NCI-H345 treated with DMSO at 0.1 percent for 48 hours (cell line): ENCODE measurements around the gene PLEKHN1.

Experiments
- DNase-seq: peaks from one replicate; lab custom pipeline; 2025; ENCODE audit not compliant: unreplicated experiment; lab: John Stamatoyannopoulos, UW

Gene PLEKHN1

DNA sequence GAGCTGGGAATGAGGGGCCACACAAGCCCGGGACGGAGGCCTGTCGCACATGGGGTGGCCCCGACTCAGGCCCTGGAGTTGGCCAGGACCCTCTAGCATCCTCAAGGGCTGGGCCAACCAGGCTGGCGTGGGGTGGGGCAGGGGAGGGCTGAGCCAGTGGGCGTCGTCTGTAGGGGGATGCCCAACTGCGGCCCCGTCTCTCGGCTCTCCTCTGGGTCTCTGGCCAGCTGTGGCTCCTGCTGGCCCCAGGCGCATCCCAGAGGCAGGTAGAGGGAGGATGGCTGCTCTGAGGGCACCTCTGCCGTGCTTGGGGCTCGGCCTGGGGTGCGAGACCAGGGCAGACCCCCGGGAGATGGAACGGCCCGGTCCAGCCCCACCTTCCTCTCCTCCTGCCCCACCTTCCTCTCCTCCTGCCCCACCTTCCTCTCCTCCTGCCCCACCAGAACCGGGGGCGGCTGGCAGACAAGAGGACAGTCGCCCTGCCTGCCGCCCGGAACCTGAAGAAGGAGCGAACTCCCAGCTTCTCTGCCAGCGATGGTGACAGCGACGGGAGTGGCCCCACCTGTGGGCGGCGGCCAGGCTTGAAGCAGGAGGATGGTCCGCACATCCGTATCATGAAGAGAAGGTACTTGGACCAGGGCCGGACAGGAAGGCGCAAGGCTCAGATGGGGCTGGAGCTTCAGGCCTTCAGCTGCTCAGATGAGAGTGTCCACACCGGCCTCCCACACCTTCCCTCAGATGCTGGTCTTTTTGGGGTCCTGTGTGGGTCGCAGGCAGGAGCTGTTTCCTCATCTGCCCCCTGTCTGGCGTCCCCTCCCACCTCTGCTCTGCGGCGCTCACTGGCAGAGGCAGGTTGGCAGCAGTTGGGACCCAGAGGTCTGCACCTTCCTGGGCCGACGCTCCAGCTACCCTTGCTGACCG, 36.3 kb upstream of the PLEKHN1 start:
- no peak for DNase-seq

GRCh38 chr1:930633-931138, 35.6 kb upstream of the PLEKHN1 start:
- DNase-seq: no peak

- DNase-seq: no peak
Observed at GRCh38 chr1:931380-932172, 34.7 kb upstream of the PLEKHN1 start.

DNA sequence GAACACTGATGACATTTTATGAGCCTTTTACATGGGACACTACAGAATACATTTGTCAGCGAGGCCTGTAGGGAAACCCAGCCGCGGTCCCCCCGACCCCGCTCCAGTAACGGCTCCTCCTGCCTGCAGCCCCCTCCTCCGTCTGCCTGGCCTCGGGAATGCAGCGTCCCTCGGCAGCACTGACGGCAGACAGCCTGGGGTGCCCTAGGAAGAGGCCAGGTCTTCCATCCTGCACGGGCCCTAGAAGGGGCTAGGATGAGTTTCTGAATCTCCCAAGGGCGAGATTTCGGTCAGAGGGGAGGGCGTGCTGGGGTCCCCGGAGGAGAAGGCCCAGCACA, 34.1 kb upstream of the PLEKHN1 start:
- no peak for DNase-seq

DNA sequence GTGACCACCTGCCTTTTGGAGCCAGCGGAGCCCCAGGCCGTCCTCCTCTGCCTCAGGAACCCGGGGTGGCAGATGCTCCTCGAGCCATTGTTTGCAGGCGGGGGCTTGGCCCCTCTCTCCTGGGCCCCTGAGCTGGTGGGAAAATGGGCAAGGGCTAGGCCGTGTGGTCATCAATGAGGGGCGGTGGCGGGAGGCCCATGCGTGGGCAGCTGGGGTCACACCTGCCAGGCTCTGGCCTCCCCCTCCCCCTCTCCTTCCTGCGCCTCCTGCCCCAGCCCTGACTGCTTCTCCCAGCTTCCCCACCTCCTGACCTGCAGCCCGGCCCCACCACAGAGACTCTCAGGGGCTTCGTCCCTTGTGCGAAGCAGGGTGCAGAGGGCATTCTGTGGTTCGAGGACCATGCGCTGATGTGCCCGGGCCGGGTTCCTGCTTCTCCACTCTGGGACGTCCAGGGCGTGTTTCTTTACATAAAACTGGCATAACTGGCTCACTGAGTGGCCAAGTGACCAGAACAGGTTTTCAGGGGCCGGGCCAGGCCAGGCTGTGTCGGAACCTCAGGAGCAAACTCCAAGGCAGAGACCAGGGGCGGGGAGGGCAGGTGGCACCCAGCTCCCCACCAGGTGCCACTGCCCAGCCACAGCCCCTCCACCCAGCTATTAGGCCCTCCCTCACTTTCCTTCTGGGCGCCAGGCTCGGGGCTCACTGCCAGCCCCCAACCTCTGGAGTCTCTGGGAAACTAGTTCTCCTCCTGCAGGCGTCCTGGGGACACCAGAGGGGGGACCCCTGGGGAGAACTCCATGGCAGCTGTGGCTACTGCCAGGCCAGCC, 33.3 kb upstream of the PLEKHN1 start:
- no peak for DNase-seq

- DNase-seq: no peak
Observed at GRCh38 chr1:933603-933940, 32.7 kb upstream of the PLEKHN1 start.

GRCh38 chr1:934991-935750, 31.1 kb upstream of the PLEKHN1 start:
- no peak for DNase-seq

GRCh38 chr1:935751-936231, 30.5 kb upstream of the PLEKHN1 start:
- peak; percentile 57 for DNase-seq

DNA sequence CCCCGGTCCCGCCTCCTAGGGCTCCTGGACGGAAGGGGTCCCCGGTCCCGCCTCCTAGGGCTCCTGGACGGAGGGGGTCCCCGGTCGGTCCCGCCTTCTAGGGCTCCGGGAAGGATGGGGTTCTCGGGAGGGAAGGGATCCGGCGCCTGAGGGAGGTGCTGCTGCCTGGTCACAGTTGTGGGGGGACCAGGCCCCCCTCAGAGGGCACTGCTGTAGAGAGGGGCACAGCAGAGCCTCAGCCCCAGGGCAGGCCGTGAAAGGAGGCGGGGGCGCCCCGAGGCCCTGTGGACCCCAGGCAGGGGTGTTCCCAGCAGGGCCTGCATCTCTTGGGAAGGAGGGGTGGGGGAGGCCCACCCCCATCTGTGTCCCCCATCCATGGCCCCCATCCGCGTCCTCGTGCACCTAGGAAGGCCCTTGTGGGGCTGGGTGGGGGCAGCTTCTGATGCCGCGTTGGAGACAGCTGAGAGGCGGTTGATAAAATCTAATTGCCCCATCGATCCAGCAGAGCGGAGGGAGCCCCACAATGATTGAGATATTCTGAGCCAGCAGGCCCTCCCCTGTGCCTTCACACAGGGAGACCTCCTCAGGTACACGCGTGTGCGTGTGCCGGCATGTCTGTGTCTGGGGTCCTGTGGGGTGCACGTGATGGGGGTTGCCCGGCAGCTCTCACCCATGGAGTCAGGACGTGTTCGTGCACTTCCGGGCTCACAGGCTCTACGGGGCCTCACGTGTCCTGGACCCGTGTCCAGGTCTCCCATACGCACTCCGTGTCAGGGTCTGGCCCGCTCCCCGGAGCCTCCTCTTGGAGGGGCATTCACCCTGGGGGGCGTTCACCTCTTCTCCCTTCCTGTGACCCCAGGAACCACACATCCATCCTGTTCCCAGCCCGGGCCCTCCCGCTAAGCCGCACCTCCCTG, 29.7 kb upstream of the PLEKHN1 start:
- DNase-seq: no peak

DNA sequence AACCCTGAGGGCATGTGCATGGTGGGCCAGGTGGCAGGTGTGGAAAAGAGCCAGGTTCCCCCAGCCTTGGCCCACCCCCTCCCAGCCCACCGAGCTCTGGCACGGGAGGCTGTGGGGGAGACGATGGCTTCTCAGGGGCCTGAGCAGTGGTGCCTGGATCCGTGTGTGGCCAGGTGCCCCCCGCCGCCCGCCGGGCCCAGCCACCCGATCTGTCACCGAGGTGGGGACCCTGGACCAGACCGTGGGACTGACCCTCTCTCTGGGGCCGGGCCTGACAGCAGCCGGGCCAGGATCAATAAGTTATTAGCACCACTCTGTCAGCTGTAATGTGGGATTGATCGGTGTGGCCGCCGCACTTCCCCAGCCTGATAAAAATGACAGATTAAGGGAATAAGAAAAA, 28.8 kb upstream of the PLEKHN1 start:
- no peak for DNase-seq

- DNase-seq: no peak
Observed at GRCh38 chr1:938088-938683, 28.1 kb upstream of the PLEKHN1 start.

- no peak for DNase-seq
Observed at GRCh38 chr1:938711-939489, 27.4 kb upstream of the PLEKHN1 start.

DNA sequence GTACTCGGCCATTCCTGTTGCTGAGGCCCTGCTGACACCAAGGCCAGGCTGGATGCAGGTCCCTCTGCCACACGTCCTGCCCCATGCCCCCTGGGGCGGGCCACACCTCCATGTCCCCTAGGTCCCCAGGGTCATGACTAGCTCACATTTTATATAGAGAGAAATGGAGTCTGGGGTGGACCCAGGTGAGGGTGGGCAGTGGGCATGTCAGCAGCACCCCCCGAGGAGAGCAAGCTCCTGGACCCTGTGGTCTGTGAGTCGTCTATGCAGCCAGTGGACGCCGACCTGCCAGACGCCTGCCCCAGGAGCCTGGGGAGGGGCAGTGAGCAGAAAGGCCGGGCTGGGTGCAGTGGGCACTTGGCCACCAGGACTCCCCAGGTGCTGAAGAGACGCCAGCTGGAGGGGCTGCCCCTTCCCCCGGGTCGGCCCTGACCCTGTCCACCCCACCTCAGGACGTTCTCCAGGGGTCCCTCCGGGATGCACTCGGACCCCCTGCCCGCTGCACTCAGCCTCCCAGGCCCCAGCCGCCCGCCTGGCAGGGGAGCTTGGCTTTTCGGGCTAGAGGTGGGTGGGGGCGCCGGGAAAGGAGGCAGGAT, 26.7 kb upstream of the PLEKHN1 start:
- DNase-seq: no peak

DNA sequence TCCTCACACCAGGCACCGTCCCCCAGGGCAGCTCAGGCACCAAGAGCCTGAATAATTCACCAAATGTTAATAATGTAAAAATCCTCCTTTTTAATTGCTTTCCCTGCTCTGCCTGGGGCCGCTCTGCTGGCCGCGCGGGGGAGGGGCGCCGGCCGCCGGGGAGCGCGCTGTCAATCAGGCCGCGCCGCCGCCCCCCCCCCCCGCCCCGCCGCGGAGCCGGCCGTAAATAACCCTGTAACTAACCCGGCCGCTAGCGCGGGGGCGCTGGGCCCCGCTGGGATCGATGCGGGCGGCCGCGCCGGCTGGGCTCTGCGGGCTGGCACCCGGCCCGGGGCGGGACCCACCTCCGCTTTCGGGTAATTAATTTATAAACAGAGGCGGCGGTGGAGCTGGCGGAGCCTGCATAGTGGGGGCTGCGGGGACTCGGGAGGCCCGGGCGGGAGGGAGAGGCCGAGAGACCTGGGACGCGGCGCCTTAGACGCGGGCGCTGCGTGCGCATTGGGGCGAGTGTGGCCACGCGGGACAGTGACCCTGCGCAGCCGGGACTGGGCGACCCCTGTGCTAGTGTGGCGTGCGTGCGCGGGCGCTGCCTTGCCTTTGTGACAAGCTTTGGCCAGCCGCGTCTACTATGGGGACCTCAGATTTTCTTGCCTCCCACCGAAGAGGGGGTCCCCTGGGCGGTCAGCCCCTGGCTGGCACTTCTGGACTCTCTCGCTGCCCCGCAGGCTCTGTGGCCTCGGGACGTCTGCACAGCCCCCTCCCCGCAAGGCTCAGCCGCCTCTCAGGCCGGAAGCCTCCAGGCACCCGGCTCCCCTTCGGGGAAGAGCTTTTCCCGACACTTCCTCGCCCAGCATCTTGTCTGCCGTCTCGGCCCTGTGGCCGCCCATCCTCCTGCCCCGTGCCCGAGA, 25.9 kb upstream of the PLEKHN1 start:
- DNase-seq: no peak

GRCh38 chr1:941015-941587, 25.2 kb upstream of the PLEKHN1 start:
- no peak for DNase-seq

DNA sequence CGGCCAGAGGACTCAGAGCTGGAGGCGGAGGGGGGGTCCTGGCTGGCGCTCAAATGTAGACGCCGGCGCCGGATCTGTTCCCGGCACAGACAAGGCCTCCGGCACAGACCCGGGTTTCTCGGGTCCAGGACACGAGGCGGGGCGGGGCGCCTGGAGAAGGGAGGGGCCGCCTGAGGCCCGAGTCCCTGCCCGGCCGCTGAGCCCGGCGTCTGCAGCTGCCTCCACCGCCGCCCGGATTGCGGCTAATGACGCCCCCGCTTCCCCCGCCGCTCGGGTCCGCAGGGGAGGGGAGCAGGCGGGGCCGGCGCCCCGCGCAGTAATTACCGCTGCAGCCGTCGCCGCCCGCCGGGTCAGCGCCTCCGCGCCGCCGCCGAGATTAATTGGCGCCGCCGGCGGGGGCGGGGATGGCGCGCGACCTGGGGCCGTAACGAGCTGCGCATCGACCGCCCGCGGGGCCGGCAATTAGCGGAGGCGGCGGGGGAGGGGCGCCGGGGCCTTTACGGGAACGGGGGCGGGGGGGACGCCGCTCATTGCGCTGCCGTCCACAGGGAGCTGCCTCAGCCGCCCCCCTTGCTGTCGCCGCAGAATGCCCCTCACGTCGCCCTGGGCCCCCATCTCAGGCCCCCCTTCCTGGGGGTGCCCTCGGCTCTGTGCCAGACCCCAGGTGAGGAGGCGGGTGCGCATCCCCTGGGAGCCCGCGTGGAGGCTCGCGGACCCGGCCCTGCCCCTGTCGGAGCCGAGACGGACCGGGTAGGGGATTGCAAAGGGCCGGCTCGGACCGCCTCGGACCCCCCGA, 24.5 kb upstream of the PLEKHN1 start:
- no peak for DNase-seq
